Activated CD4-positive, alpha-beta memory T cell treated with anti-CD3 and anti-CD28 coated beads for 36 hours (primary cell): ENCODE data around the gene HOXB4. TPM values are rescaled to one million over a fixed set of nuclear protein-coding genes. Genes with fewer than 3 reads are reported as not detected.

Experiments
- CTCF ChIA-PET: fragments of 350-600 bp; sonication (Branson Sonifier 250); formaldehyde crosslinking; loops from one replicate; lab custom pipeline; 2021; ENCODE audit warnings: antibody characterized with exemption, inconsistent platforms; lab: Charles Lee
- POLR2A ChIA-PET: fragments of 350-600 bp; sonication (Branson Sonifier 250); formaldehyde crosslinking; loops from one replicate; lab custom pipeline; 2021; ENCODE audit warnings: antibody characterized with exemption; lab: Charles Lee
- DNase-seq: peaks from one replicate; pipeline ENCODE4 v3.0.0-alpha.2; 2020
- H3K27ac Mint-ChIP-seq: one replicate; pipeline ENCODE4 v1.8.0; 2021; ENCODE audit warnings: mixed read lengths
- H3K27me3 Mint-ChIP-seq: one replicate; pipeline ENCODE4 v1.8.0; 2021; ENCODE audit warnings: mixed read lengths
- H3K36me3 Mint-ChIP-seq: one replicate; pipeline ENCODE4 v1.8.0; 2021; ENCODE audit warnings: mixed read lengths
- H3K4me1 Mint-ChIP-seq: one replicate; pipeline ENCODE4 v1.8.0; 2021; ENCODE audit warnings: low read depth, mixed read lengths
- H3K4me3 Mint-ChIP-seq: one replicate; pipeline ENCODE4 v1.8.0; 2021; ENCODE audit warnings: mild to moderate bottlenecking, mixed read lengths
- H3K9me3 Mint-ChIP-seq: one replicate; pipeline ENCODE4 v1.8.0; 2021; ENCODE audit warnings: mixed read lengths
- intact Hi-C: fragments of 100-400 bp; cut with micrococcal nuclease; formaldehyde crosslinking; loops from one replicate; pipeline ENCODE4 v1.15.1; 2023
- total RNA-seq, 2 experiments: library from RNA; stranded (reverse); gene quantifications; one replicate each; pipeline ENCODE4 v1.2.3, GENCODE V29; 2021

HOXB4 gene
- total RNA-seq, 2 experiments from 2014 or later = 2.3 TPM

DNA sequence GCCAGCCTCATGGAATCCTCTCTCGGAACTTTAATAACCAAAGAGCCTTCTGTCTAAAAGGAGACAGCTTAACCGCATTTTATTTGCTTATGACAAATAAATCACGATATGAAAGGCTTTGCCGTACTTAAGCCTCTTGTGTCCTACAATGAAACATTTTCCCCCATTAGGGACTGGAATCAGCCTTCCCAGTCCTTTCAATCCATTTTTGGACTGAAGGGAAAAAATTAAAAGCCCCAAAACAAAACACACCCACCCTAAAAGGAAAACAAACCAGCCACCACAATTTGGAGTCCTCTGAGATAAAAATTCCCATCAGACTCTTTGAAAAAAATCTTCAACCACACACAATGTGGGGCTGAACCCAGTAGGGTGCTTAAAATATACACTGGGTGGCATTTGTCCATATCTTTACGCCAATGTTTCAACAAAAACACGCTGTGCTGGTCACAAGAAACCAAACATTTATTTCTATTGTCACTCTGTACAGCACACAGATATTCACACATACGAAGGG is 3.0 kb downstream of the HOXB4 start:
- CTCF ChIA-PET = interaction anchor here (1.0 to 2.1 kb wide), 2 partner anchors 12 to 83 kb away, joined by 3 to 5 read pairs; no protein-coding TSS in a partner anchor
- intact Hi-C loops = loop anchor here (5.0 kb wide), 1 partner anchor 33 kb away; no protein-coding TSS in a partner anchor
- H3K4me1 Mint-ChIP-seq = peaks cover 20% of the 10 kb centered on the region
- POLR2A ChIA-PET = no interaction called here
- no peaks in the 10 kb centered on the region for H3K36me3 Mint-ChIP-seq
- no peak for DNase-seq
- no peak overlapping the region for H3K4me3 Mint-ChIP-seq
- no peak overlapping the region for H3K27ac Mint-ChIP-seq
- peaks cover 17% of the 10 kb centered on the region for H3K27me3 Mint-ChIP-seq
- H3K9me3 Mint-ChIP-seq = no peaks in the 10 kb centered on the region

DNA sequence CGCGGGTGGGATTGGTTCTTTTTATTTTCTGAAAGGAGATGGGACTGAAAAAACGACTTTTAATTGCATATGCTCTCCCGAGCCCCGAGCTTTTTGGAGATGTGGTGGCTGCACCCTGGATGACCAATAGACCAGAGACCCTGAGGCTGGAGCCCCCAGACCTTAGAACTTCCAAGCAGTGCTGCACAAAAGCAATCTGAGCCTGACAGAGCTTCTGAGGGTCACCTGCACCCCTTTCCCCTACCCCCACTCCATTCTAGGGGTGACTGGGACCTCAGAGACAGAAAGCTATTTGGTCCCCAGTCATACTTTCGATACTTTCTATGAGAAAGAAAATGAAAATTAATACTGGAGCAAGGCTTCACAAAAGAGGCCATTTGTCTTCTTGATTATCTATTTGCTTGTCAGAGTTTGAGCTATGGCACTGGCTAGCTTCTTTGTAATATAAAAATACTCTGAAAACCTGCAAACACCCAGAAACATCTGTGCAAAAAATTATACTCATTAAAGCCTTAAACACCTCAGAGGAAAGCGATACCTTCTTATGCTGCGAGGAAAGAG is 3.6 kb downstream of the HOXB4 start:
- Mint-ChIP-seq H3K36me3 (no peaks in the 10 kb centered on the region), H3K4me3 (no peak overlapping the region), H3K4me1 (peaks cover 17% of the 10 kb centered on the region), H3K9me3 (no peaks in the 10 kb centered on the region), H3K27me3 (peaks cover 13% of the 10 kb centered on the region), H3K27ac (no peak overlapping the region)
- no peak for DNase-seq
- intact Hi-C loops = loop anchor here (5.0 kb wide), 1 partner anchor 32 kb away; no protein-coding TSS in a partner anchor
- ChIA-PET POLR2A (no interaction called here), CTCF (interaction anchor here (0.6 to 2.1 kb wide), 3 partner anchors 13 to 151 kb away, joined by 3 to 5 read pairs (median 3); no protein-coding TSS in a partner anchor)

DNA sequence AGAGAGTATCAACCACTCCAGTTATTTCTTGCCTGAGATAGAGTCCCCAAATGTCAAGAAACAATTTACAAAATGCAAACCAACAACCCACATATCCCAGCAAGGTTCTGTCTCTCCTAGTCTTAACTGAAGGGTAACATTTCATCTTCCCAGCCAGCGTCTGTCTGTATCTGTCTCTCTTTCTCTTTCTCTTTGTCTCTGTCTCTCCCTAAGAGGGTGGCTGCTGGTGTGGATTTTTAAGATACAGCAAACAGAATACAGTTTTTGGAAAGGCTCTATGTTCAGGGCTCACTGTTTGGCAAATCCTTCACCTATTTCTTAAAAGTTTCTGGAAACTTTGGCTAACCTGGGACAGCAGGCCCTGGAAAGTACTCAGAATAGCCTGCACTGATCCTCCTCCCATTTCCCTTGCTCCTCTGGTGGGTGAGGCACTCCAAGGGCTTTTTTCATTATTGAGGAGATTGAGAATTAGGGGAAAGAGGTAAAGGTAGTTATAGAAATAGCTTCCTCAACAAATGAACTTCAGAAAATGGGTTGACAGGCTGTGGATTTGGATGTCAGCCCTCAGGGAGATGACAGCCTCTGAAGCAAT is 6.2 kb downstream of the HOXB4 start:
- peaks cover 5% of the 10 kb centered on the region for H3K4me1 Mint-ChIP-seq
- no peaks in the 10 kb centered on the region for H3K9me3 Mint-ChIP-seq
- peaks cover 10% of the 10 kb centered on the region for H3K27me3 Mint-ChIP-seq
- intact Hi-C loops = no loop called here
- no peaks in the 10 kb centered on the region for H3K36me3 Mint-ChIP-seq
- no peak overlapping the region for H3K27ac Mint-ChIP-seq
- ChIA-PET CTCF (no interaction called here), POLR2A (no interaction called here)
- no peak for DNase-seq
- no peak overlapping the region for H3K4me3 Mint-ChIP-seq

DNA sequence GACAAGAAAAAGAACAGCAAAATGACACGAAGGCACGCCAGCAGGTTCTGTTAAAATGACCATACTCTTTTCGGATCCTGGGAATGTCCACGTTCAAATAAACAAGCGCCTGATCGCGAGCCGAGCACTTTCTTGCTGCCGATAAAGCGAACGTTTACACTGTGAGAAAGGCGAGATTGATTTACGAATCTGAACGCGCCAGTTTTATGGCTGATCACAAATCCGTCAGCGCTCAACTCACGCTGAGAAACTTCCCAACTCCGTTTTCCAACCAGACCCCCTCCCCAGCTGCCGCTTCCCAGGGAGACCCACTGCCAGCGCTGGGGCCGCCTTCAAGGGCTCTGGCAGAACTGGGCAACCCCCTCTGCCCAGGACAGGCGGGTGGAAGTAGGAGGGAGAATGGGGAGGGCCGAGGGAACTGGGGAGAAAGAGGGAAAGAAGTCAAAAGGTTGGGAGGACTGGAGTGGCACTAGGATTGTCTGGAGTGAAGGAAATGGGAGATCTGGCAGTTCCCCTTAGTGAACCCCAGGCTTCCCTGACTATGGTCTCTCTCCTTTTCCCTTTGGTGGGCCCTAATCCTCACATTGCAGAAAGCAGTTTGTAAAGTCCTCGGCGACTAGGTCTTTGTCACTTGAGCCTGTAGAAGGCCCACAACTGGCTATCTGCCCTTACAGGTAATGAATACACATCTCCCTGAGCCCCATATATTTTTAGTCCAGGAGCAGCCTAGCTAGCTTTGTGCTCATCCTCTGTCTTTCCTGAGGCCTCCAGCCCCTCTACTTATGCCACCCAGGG is 6.9 kb downstream of the HOXB4 start:
- no peaks in the 10 kb centered on the region for H3K9me3 Mint-ChIP-seq
- no peaks in the 10 kb centered on the region for H3K36me3 Mint-ChIP-seq
- POLR2A ChIA-PET = no interaction called here
- CTCF ChIA-PET = no interaction called here
- no peak for DNase-seq
- H3K4me1 Mint-ChIP-seq = peaks cover 3% of the 10 kb centered on the region
- no peak overlapping the region for H3K4me3 Mint-ChIP-seq
- H3K27me3 Mint-ChIP-seq = peaks cover 8% of the 10 kb centered on the region
- H3K27ac Mint-ChIP-seq = no peak overlapping the region
- intact Hi-C loops = no loop called here

DNA sequence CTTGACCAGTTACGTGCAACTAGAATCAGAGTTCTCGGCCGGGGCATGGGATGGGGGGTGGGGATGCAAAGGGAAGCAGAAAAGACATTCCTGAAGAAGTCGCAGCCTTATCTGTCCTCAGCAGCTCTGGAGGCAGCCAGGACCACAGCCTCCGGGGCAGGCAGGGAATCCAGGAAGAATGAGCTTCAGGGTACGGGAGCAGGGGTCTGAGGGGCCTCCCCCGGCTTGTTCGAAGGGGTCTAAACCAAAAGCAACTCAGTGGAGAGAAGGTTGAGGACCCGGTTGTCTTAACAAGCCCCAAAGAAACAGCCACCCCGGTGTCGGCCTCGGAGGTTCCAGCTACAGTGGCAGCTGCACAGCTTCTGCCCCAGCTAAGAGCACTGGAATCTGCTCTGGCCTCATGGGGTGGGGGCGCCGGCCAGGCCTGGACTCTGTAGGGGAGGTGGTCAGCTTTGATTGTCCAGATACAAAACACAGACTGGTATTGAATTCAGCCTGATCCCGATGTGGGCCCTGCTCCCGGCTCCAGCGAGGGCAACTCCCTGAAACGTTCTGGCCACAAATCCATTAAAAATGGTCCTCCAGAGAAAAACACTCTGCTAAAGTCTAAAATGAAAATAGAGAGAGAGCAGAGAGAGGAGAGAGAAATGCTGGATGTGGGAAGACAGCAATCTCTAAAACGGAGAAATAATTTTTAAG is 7.7 kb downstream of the HOXB4 start:
- no peak overlapping the region for H3K27ac Mint-ChIP-seq
- CTCF ChIA-PET = interaction anchor here (1.4 kb wide), 1 partner anchor 22 kb away, joined by 5 read pairs; no protein-coding TSS in a partner anchor
- intact Hi-C loops = no loop called here
- DNase-seq = no peak
- no peaks in the 10 kb centered on the region for H3K36me3 Mint-ChIP-seq
- H3K4me1 Mint-ChIP-seq = peaks cover 3% of the 10 kb centered on the region
- POLR2A ChIA-PET = no interaction called here
- H3K9me3 Mint-ChIP-seq = no peaks in the 10 kb centered on the region
- peaks cover 8% of the 10 kb centered on the region for H3K27me3 Mint-ChIP-seq
- no peak overlapping the region for H3K4me3 Mint-ChIP-seq

DNA sequence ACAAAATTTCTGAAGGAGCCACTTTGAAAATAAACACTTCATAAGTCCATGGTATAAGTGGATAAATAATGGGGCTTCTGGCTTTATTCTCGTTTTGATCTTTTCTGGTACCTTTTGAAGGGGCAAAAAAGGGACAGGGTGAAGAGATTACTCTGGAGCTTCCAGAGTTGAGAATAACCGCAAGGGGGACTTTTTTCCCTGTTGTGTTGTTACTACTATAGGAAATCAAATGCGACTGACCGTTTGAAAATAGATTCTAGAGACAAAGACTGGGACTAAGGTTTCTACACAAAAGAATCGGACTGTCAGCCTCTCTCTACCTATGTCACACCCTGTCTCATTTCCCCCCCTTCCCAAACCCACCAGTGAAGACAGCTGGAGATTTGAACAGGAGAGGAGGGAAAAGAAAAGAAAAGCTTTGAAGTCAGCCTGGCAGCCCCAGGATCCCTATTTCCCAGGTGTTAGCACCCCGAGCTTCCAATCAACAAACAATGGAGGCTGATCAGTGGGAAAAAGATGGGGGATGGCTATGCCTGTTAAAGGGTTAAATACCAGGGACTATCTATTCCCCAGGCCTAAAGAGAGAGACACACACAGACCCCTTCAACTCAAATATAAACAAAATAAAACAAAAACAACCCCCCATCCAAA is 8.4 kb downstream of the HOXB4 start:
- Mint-ChIP-seq H3K27me3 (peaks cover 8% of the 10 kb centered on the region), H3K9me3 (no peaks in the 10 kb centered on the region), H3K36me3 (no peaks in the 10 kb centered on the region), H3K4me3 (no peak overlapping the region), H3K27ac (no peak overlapping the region), H3K4me1 (peaks cover 3% of the 10 kb centered on the region)
- no peak for DNase-seq
- intact Hi-C loops = no loop called here
- ChIA-PET CTCF (interaction anchor here (1.4 kb wide), 1 partner anchor 23 kb away, joined by 5 read pairs; no protein-coding TSS in a partner anchor), POLR2A (no interaction called here)

DNA sequence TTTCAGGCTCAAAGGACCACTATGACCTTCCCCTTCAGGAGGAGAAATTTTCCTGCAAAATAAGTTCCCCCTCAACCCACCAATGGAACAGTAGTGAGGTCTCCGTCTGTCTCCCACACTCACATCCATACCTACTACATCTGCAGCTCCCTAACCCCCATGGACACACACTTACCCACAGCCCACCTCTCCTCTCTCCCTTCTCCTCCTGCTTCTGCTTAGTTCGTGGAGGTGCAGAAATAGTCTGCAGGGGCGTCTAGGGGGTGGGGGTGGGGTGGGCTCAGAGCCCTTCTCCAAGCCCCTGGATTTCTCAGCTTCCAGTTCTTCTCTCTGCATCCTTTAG is 8.9 kb downstream of the HOXB4 start:
- ChIA-PET CTCF (interaction anchor here (1.4 kb wide), 1 partner anchor 24 kb away, joined by 5 read pairs; no protein-coding TSS in a partner anchor), POLR2A (no interaction called here)
- Mint-ChIP-seq H3K27me3 (peaks cover 8% of the 10 kb centered on the region), H3K4me3 (no peak overlapping the region), H3K27ac (no peak overlapping the region), H3K36me3 (no peaks in the 10 kb centered on the region), H3K4me1 (peaks cover 3% of the 10 kb centered on the region), H3K9me3 (no peaks in the 10 kb centered on the region)
- intact Hi-C loops = no loop called here
- DNase-seq = no peak

DNA sequence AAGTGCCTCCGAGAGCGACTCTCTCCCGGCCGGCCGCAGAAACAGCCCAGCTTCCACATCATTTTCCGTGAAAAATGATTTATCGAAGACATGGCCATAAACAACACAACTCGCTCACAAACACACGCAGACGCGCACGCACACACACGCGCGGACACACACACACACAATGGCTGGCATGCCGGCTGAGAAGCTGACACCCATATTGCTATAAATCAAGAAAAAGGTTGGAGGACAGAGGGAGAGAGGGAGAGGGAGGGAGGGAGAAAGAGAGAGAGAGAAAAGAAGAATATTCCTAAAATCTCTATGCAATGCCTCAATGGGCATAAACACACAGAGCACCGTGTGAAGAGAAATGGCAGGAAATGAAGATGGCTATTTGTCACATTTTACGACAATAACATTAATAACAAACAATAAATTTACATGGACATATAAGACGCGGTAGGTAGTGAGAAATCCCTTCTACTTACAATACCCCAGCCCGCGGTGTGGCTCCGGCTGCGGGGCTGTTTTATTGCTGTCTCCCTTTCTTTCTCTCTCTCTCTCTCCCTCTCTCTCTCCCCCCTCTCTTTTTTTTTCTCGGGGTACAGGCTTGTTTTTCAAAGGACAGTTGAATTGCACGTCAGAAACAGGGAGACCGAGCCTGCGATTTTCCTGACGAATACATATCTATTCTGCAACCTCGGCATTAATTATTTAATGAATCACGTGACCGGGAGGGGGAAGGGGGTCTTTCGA is 9.5 kb downstream of the HOXB4 start:
- Mint-ChIP-seq H3K4me1 (peaks cover 3% of the 10 kb centered on the region), H3K27me3 (peaks cover 10% of the 10 kb centered on the region), H3K36me3 (no peaks in the 10 kb centered on the region), H3K9me3 (no peaks in the 10 kb centered on the region), H3K4me3 (no peak overlapping the region), H3K27ac (no peak overlapping the region)
- ChIA-PET CTCF (no interaction called here), POLR2A (no interaction called here)
- no peak for DNase-seq
- intact Hi-C loops = no loop called here

DNA sequence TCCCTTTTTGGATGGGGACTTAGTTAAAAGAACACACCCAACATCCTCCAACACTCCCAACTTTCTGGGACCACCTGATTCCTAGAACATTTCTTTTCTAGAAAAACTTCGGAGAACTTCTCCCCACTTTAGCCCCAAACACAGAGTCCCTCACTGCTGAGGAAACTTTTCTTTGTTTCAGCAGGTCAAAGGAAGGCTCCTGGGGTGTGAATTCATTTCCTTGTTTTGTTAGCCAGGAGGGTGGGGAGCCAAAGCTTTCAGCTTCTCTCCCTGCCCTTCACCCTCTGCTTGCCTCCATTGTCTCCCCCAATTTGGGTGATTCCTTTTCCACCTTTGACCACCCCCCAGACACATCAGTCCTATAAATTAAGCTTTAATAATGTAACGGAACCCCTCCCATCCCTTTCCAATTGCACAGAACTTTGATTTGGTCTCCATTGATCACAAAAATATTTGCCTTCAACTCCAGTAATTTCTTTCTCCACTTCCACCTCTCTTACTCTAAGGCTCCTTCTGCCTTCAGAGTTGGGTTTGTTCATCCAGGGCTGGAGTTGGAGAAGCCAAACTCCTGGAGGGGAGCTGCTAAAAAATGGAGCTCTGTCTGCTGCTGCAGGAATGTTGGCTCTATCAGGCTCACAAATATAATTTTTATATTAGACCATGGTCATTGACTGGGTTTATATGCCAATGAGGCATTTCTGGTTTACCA is 10.3 kb downstream of the HOXB4 start:
- Mint-ChIP-seq H3K9me3 (no peaks in the 10 kb centered on the region), H3K4me3 (no peak overlapping the region), H3K36me3 (no peaks in the 10 kb centered on the region), H3K27ac (no peak overlapping the region), H3K4me1 (peaks cover 3% of the 10 kb centered on the region), H3K27me3 (peaks cover 10% of the 10 kb centered on the region)
- intact Hi-C loops = no loop called here
- ChIA-PET CTCF (interaction anchor here (0.6 to 1.0 kb wide), 2 partner anchors 111 to 143 kb away, joined by 3 to 4 read pairs; no protein-coding TSS in a partner anchor), POLR2A (interaction anchor here (1.0 kb wide), 1 partner anchor 26 kb away, joined by 3 read pairs; no protein-coding TSS in a partner anchor)
- no peak for DNase-seq

DNA sequence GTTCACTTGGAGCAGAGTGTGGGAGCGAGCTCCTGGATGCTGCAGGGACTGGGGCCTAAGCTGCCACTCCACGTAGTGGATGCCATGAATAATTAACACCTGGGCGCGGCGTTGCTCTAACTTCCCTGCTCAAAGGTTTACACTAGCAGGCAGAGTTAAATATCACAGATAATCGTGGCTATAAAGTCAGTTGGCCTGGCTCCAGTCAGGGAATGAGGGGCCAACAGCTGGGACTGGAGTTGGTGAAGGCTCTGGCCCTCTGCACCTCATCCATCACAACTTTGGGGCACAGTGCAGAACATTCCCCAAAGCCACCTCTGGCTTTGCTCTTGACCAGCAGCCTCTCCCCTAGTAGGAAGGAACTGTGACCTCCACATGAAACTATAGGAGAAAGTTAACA is 10.9 kb downstream of the HOXB4 start:
- no peak overlapping the region for H3K27ac Mint-ChIP-seq
- POLR2A ChIA-PET = interaction anchor here (1.0 kb wide), 1 partner anchor 26 kb away, joined by 3 read pairs; no protein-coding TSS in a partner anchor
- no peak for DNase-seq
- peaks cover 3% of the 10 kb centered on the region for H3K4me1 Mint-ChIP-seq
- H3K4me3 Mint-ChIP-seq = no peak overlapping the region
- intact Hi-C loops = no loop called here
- H3K9me3 Mint-ChIP-seq = no peaks in the 10 kb centered on the region
- H3K27me3 Mint-ChIP-seq = peaks cover 10% of the 10 kb centered on the region
- no peaks in the 10 kb centered on the region for H3K36me3 Mint-ChIP-seq
- CTCF ChIA-PET = interaction anchor here (0.6 to 1.4 kb wide), 3 partner anchors 26 to 143 kb away, joined by 3 to 4 read pairs (median 3); no protein-coding TSS in a partner anchor
